ENCODE measurements around the gene SLC22A4.

Gene SLC22A4

GRCh38 chr5:132342291-132343180, 48.3 kb downstream of the SLC22A4 start:
- no peak for DNase-seq

DNA sequence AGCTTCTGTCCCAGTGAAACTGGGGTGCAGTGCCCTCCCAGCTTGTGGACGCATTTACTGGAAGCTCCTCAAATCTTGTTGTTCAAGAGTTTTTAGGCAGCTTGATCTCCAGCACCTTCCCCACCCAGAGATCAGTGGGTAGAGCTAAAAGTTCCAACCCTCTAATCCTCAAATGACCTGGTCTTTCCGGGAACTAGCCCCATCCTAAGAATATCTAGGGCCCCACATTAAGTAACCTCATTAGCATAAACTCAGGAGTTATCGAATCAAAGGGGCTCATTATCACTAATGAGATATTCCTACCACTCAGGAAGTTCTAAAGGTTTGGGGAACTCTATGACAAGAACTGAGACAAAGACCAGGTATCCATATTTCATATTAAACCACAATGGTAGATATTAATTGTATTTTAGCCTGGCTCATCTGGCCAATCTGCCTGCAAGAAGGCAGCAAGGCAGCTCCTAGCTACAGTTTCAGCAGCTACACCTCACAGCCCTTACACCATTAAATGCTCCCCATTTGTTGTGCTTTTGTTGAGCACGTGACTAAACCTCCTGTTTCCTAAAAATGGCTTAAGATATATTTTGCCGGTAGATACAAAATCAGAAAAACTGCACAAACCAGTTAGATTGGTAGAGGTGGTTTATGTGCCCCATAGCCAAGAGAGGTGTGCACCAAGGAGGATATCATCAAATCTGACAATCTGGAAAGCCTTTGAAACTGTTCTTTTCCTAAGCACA, 50.8 kb downstream of the SLC22A4 start:
- DNase-seq = no peak

DNA sequence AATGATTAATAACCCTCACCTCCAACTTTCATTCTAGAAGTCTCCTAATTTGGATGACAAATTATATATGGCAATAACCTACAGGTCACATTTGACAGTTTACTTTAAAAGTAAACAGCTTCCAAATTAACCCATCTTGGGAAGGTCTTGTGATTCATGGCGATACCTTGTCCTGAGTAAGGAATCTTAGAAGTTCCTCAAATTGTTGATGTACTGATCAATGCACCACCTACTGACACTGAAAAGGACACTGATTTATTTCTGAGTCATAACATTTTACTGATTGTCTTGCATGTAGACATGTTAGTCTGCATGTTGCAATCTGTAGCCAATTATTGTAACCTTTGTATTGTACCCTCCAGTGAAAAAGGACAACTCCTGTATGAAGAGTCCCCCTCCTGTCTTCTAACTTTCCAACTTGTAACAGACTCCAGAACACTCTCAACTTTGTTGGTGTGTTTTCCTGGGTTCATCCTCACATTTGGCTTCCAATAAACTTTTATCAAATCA, 59.3 kb downstream of the SLC22A4 start:
- no peak for DNase-seq

DNA sequence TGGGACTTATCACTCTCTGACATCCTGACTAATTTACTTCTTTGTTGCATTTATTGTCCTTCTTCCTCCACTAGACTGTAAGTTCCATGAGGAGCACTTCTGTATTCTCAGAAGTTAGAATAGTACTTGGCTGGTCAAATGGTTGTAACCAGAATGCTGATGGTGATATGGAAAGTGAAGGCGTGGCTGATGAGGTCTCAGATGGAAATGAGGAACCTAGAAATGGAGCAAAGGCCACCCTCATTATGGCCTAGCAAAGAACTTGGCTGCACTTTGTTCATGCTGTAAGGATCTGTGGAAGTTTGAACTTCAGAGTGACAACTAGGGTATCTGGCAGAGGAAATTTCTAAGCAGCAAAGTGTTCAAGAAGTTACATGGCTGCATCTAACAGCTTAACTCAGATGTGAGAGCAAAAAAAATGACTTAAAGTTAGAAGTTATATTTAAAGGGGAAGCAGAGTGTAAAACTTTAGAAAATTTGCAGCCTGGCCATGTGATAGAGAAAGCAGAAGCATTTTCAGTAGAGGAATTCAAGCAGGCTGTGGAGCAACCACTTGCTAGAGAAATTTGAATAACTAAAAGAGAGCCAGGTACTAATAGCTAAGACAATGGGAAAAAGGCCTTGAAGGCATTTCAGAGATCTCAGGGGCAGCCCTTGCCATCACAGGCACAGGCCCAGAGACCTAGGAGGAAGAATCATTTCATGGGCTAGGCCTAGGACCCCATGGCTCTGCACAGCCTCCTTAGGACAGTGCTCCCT, 60.4 kb downstream of the SLC22A4 start:
- DNase-seq = no peak

DNA sequence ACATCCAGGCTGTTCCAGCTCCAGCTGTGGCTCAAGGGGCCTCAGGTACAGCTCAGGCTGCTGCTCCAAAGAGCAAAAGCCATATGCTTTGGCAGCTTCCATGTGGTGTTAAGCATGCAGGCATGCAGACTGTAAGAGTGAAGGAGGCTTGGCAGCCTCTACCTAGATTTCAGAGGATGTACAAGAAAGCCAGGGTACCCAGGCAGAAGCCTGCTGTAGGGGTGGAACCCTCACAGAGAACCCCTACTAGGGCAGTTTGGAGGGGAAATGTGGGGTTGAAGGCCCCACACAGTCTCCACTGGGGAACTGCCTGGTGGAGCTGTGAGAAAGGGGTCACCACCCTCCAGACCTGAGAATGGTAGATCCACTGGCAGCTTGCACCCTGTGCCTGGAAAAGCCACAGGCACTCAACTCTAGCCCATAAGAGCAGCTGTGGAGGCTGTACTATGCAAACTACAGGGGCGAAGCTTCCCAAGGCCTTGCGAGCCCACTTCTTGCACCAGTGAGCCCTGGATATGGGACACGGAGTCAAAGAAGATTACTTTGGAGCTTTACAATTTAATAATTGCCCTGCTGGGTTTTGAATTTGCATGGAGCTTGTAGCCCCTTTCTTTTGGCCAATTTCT, 61.1 kb downstream of the SLC22A4 start:
- no peak for DNase-seq

- DNase-seq = no peak
These were observed 64.6 kb downstream of the SLC22A4 start for GRCh38 chr5:132358775-132359174.

DNA sequence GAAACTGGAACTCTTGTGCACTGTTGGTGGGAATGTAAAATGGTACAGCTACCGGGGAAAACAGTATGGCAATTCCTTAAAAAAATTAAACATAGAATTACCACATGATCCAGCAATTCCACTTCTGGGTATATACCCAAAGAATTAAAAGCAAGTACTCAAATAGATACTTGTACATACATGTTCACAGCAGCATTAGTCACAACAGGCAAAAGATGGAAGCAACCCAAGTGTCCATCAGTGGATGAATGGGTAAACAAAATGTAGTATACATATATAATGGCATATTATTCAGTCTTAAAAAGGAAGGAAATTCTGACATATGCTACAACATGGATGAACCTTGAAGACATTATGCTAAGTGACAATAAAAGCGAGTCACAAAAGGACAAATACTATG, 67.9 kb downstream of the SLC22A4 start:
- no peak for DNase-seq

- no peak for DNase-seq
These were observed 69.4 kb downstream of the SLC22A4 start for GRCh38 chr5:132363431-132364112.

DNA sequence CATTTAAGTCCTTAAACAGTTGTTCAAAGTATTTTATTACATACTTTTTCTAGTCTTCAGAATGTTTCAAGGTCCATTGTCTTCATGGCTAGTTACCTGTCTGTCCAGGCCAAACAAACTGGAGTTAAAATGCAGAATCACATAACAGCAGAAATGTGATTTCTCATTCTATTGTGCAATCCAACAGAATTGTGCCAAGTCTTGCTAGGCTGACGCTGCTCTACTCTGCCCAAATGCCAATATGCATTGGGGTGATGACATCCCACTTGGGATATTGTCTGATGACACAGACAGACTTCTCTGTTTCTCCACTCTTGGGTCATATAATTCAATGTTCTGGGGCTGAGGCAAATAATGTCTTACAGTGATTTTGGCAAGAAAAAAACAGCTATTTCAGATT, 70.1 kb downstream of the SLC22A4 start:
- no peak for DNase-seq

DNA sequence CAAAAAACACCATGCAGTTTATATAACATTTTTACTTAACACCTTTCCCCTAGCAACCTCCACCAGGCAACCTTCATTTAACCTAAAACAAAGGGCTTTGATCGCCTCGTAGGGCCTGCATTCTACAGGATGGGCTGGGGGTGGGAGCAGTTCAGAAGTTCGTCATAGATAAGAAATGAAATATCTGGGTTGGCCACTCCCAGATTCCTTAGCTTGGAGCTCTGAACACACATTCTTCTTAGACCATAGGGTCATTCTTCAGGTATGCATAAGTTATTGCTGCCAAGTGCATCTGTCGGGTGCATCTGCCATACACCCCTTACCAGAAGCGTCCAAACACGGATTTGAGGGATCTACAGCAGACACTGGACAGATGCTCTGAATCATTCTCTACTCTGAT, 71.0 kb downstream of the SLC22A4 start:
- no peak for DNase-seq

GRCh38 chr5:132368186-132368585, 74.0 kb downstream of the SLC22A4 start:
- DNase-seq = no peak

GRCh38 chr5:132369007-132369473, 74.8 kb downstream of the SLC22A4 start:
- DNase-seq = no peak

DNA sequence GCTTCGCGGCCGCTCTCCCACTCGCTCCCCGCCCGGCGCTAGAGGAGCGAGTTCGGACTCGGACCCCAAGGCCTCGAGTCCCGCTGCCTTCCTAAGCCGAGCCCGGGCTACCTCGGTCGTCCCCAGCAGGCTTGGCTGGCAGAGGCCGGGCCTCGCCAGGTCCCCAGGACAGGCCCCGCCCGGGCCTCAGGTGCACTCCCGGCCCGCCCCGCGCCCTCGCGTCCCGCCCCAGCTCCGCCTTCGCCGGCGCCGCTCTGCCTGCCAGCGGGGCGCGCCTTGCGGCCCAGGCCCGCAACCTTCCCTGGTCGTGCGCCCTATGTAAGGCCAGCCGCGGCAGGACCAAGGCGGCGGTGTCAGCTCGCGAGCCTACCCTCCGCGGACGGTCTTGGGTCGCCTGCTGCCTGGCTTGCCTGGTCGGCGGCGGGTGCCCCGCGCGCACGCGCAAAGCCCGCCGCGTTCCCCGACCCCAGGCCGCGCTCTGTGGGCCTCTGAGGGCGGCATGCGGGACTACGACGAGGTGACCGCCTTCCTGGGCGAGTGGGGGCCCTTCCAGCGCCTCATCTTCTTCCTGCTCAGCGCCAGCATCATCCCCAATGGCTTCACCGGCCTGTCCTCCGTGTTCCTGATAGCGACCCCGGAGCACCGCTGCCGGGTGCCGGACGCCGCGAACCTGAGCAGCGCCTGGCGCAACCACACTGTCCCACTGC, 75.4 kb downstream of the SLC22A4 start, which contains the start of gene SLC22A5:
Gene SLC22A5 (plus strand): TSS at position 237 of the 707 bp plus-strand sequence. CDS start 263 bp downstream, at position 500.
- peak; percentile 74 for DNase-seq

DNA sequence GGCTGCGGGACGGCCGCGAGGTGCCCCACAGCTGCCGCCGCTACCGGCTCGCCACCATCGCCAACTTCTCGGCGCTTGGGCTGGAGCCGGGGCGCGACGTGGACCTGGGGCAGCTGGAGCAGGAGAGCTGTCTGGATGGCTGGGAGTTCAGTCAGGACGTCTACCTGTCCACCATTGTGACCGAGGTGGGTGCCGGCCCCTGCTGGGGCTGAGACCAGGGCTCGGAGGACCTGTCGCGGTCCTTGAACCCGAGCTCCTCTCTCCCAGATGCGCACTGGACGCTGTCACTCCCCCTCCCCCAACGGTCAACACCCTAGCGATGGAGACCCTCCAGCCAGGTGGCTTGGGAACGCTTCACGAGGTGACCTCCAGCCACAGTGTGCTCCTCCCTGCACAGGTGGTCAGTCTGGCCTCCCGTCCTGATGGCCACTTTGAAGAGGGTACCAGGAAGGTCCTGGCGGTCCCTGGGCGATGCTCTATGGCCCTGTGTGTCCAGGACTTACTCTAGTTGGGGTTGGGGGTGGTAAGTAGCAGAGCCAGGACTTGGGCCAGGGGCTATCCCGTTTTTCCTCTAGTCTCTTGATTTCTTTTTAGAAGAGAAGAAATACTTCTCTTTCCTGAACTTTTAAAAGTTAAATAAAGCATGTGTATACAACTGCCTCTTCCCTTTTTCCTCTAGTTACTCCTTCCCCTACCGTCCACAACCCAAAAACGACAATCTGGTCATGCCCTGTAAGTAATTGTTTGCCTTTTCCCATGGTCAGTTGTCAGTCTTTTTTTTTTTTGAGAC, 76.2 kb downstream of the SLC22A4 start:
- DNase-seq = no peak

GRCh38 chr5:132370971-132371602, 76.9 kb downstream of the SLC22A4 start:
- no peak for DNase-seq

DNA sequence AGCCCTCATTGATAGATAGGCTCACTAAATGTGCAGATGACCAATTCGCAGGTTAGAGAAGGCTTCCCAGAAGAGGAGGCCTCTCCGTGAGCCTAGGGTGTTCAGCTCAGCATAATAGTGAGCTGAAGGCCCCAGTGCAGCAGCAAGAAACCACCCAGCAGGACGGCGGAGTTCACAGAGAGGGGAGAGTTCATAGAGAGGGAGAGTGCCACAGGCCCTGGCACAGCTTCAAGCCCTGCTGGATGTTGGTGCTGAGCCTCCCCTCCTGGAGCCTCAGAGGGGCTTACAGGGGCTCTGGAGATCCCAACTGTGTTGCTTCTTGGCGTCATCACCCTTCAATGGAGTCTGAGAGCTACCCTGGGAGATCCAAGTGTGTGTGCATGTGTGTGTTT, 77.4 kb downstream of the SLC22A4 start:
- DNase-seq = no peak

- no peak for DNase-seq
These were observed 77.9 kb downstream of the SLC22A4 start for GRCh38 chr5:132372127-132372526.

- DNase-seq = no peak
These were observed 78.3 kb downstream of the SLC22A4 start for GRCh38 chr5:132372542-132372941.

GRCh38 chr5:132375957-132376356, 81.8 kb downstream of the SLC22A4 start:
- no peak for DNase-seq
